CD14-positive monocyte (primary cell): Measurements from ENCODE around the gene DNLZ. TPM values are rescaled to one million over a fixed set of nuclear protein-coding genes. Genes with fewer than 3 reads are reported as not detected.

Experiments used
- DNase-seq, 3 donors: peaks; one replicate each; pipeline ENCODE4 v3.0.0-alpha.2; 2011 to 2022
- H2AFZ ChIP-seq: 2 replicates; pipeline ENCODE4 v1.6.0; 2012; ENCODE audit warnings: mild to moderate bottlenecking, low read depth, low read length, inconsistent platforms; ENCODE audit not compliant: insufficient read depth, poor library complexity, severe bottlenecking
- H3K27ac ChIP-seq, 2 donors: 1 replicate in 1 of 2; 2 replicates in 1 of 2; pipeline ENCODE4 v1.5.1; 2012 to 2013; ENCODE audit warnings: low read length in 2 of 2, control low read depth in 1 of 2, inconsistent platforms in 1 of 2, low read depth in 1 of 2, mild to moderate bottlenecking in 1 of 2
- H3K27me3 ChIP-seq, 2 donors: one replicate each; pipeline versions ENCODE4 v1.6.0 to v1.6.1; 2011 to 2013; ENCODE audit warnings: low read length in 2 of 2; ENCODE audit not compliant: control insufficient read depth in 2 of 2, insufficient read depth in 2 of 2
- H3K36me3 ChIP-seq, 2 donors: replicated peaks in 1 of 2; 1 replicate in 1 of 2; 2 replicates in 1 of 2; pipeline versions ENCODE4 v1.5.1 to v1.6.1; 2012 to 2013; ENCODE audit warnings: low read length in 2 of 2, control low read depth in 1 of 2, inconsistent platforms in 1 of 2, mild to moderate bottlenecking in 1 of 2; ENCODE audit not compliant: insufficient read depth in 2 of 2, control insufficient read depth in 1 of 2
- H3K4me1 ChIP-seq, 2 donors: 1 replicate in 1 of 2; 2 replicates in 1 of 2; pipeline versions ENCODE4 v1.5.1 to v1.6.1; 2012 to 2013; ENCODE audit warnings: low read length in 2 of 2, control low read depth in 1 of 2, inconsistent platforms in 1 of 2, mild to moderate bottlenecking in 1 of 2, moderate library complexity in 1 of 2; ENCODE audit not compliant: insufficient read depth in 2 of 2, control insufficient read depth in 1 of 2
- H3K4me2 ChIP-seq: replicated peaks from 2 replicates; pipeline ENCODE3; 2012; ENCODE audit warnings: low read length, moderate library complexity, mild to moderate bottlenecking; ENCODE audit not compliant: poor library complexity, severe bottlenecking; ENCODE audit errors: extremely low read depth
- H3K4me3 ChIP-seq, 3 experiments: fragments of 200-600 bp in 1 of 3; sonication (generic) in 1 of 3; replicated peaks in 1 of 3; 1 replicate in 2 of 3; 2 replicates in 1 of 3; pipeline ENCODE4 v1.5.1; 2011 to 2013; ENCODE audit warnings: low read length in 3 of 3, mild to moderate bottlenecking in 3 of 3, control low read depth in 2 of 3, low read depth in 2 of 3, inconsistent platforms in 1 of 3, moderate library complexity in 1 of 3
- H3K79me2 ChIP-seq: 2 replicates; pipeline ENCODE4 v1.6.0; 2012; ENCODE audit warnings: mild to moderate bottlenecking, control low read depth, inconsistent platforms, low read length, moderate library complexity; ENCODE audit not compliant: insufficient read depth
- H3K9ac ChIP-seq: 2 replicates; pipeline ENCODE4 v1.6.0; 2017; ENCODE audit warnings: low read length, mild to moderate bottlenecking; ENCODE audit not compliant: insufficient read depth, poor library complexity, severe bottlenecking
- H3K9me3 ChIP-seq, 2 donors: replicated peaks in 1 of 2; 1 replicate in 1 of 2; 2 replicates in 1 of 2; pipeline versions ENCODE4 v1.5.1 to v1.6.1; 2012 to 2013; ENCODE audit warnings: low read length in 2 of 2, control low read depth in 1 of 2; ENCODE audit not compliant: control insufficient read depth in 1 of 2, insufficient read depth in 1 of 2
- H4K20me1 ChIP-seq: 2 replicates; pipeline ENCODE4 v1.6.0; 2012; ENCODE audit warnings: mild to moderate bottlenecking, low read length, control low read depth, moderate library complexity; ENCODE audit not compliant: insufficient read depth
- H3K27ac Mint-ChIP-seq, 7 donors: one replicate each; pipeline ENCODE4 v1.8.0; 2020; ENCODE audit warnings: mild to moderate bottlenecking in 7 of 7, mixed read lengths in 7 of 7, moderate library complexity in 6 of 7, inconsistent platforms in 2 of 7
- H3K27me3 Mint-ChIP-seq, 3 donors: one replicate each; pipeline ENCODE4 v1.8.0; 2021 to 2022; ENCODE audit warnings: low read depth in 3 of 3, mild to moderate bottlenecking in 3 of 3, mixed read lengths in 3 of 3, moderate library complexity in 3 of 3, inconsistent platforms in 1 of 3
- H3K36me3 Mint-ChIP-seq, 2 donors: one replicate each; pipeline ENCODE4 v1.8.0; 2020; ENCODE audit warnings: mixed read lengths in 2 of 2, inconsistent platforms in 1 of 2, mild to moderate bottlenecking in 1 of 2
- H3K4me1 Mint-ChIP-seq: one replicate; pipeline ENCODE4 v1.8.0; 2020; ENCODE audit warnings: mild to moderate bottlenecking, mixed read lengths
- H3K4me3 Mint-ChIP-seq, 2 donors: one replicate each; pipeline ENCODE4 v1.8.0; 2020; ENCODE audit warnings: mild to moderate bottlenecking in 2 of 2, mixed read lengths in 2 of 2, moderate library complexity in 1 of 2
- H3K9me3 Mint-ChIP-seq, 7 donors: one replicate each; pipeline ENCODE4 v1.8.0; 2020 to 2022; ENCODE audit warnings: mixed read lengths in 7 of 7, mild to moderate bottlenecking in 6 of 7, moderate library complexity in 6 of 7, inconsistent platforms in 2 of 7
- CTCF ChIP-seq: fragments of 200-600 bp; IDR thresholded peaks from one replicate; pipeline ENCODE4 v1.8.0; 2022; ENCODE audit warnings: antibody characterized with exemption, mild to moderate bottlenecking
- WGBS: methylation state at CpG from one replicate; pipeline ENCODE4 v1.1.5; 2013; ENCODE audit warnings: missing lambda C conversion rate; ENCODE audit not compliant: insufficient coverage; 5-methylcytosine and 5-hydroxymethylcytosine counted together
- intact Hi-C, 2 donors: fragments of 100-400 bp; cut with micrococcal nuclease; formaldehyde crosslinking; loops; one replicate each; pipeline versions ENCODE4 v1.15.0 to v1.15.1; 2023
- polyA plus RNA-seq, 3 donors: library from polyadenylated mRNA; depleted of rRNA in 1 of 3; unstranded in 2 of 3; stranded (reverse) in 1 of 3; fragments of 300-500 nt in 2 of 3; fragments of >200 nt in 1 of 3; fragmentation: Illumina TruSeq in 2 of 3; gene quantifications; 1 replicate in 2 of 3; 2 replicates in 1 of 3; pipeline ENCODE4 v1.2.3, GENCODE V29; 2012 to 2021

The DNLZ gene
- polyA plus RNA-seq, 3 donors: 5.1 to 20.5 (median 10.5) TPM

- Mint-ChIP-seq H3K27ac (no peak overlapping the region), H3K4me1 (peaks cover 2% of the 10 kb centered on the region), H3K36me3 (no peaks in the 10 kb centered on the region), H3K27me3 (no peaks in the 10 kb centered on the region), H3K4me3 (no peak overlapping the region), H3K9me3 (no peaks in the 10 kb centered on the region)
- no peaks in the 10 kb centered on the region for H3K27me3 ChIP-seq
- H3K9me3 ChIP-seq: no peaks in the 10 kb centered on the region
- no peaks in the 10 kb centered on the region for H3K36me3 ChIP-seq
- H3K4me1 ChIP-seq: peaks cover 10 to 12% of the 10 kb centered on the region in 2 donors
- H3K4me3 ChIP-seq: no peak overlapping the region
- H3K9ac ChIP-seq: no peak overlapping the region
- no peak overlapping the region for H3K4me2 ChIP-seq
- H2AFZ ChIP-seq: no peak overlapping the region
- no peak overlapping the region for H3K27ac ChIP-seq
- no peaks in the 10 kb centered on the region for H3K79me2 ChIP-seq
- intact Hi-C loops: loop anchor here (2.0 kb wide), 1 partner anchor 62 kb away; the partner anchor contains the start of gene SNAPC4 (in 2 of the 2)
- no peaks in the 10 kb centered on the region for H4K20me1 ChIP-seq
- DNase-seq: no peak
- no peak for TF ChIP-seq CTCF
- WGBS: 98% methylated on average over 24 of the region's 25 CpGs
These were observed 25.0 kb downstream of the DNLZ start for GRCh38 chr9:136338511-136338910.

- no peak overlapping the region for H3K4me2 ChIP-seq
- peaks cover 2% of the 10 kb centered on the region for H3K4me1 Mint-ChIP-seq
- no peaks in the 10 kb centered on the region for H3K27me3 ChIP-seq
- DNase-seq: no peak
- no peak overlapping the region for H2AFZ ChIP-seq
- no peaks in the 10 kb centered on the region for H4K20me1 ChIP-seq
- H3K4me1 ChIP-seq: peaks cover 5 to 7% of the 10 kb centered on the region in 2 donors
- no peaks in the 10 kb centered on the region for H3K27me3 Mint-ChIP-seq
- H3K9ac ChIP-seq: no peak overlapping the region
- intact Hi-C loops: loop anchor here (2.0 kb wide), 1 partner anchor 63 kb away; the partner anchor contains the start of gene SNAPC4 (in 2 of the 2)
- WGBS: 95% methylated on average over 29 of the region's 43 CpGs
- H3K36me3 ChIP-seq: no peaks in the 10 kb centered on the region
- no peak overlapping the region for H3K27ac ChIP-seq
- H3K36me3 Mint-ChIP-seq: no peaks in the 10 kb centered on the region
- no peaks in the 10 kb centered on the region for H3K9me3 ChIP-seq
- no peak for TF ChIP-seq CTCF
- H3K79me2 ChIP-seq: no peaks in the 10 kb centered on the region
- H3K4me3 ChIP-seq: no peak overlapping the region
- no peaks in the 10 kb centered on the region for H3K9me3 Mint-ChIP-seq
- H3K27ac Mint-ChIP-seq: no peak overlapping the region
- no peak overlapping the region for H3K4me3 Mint-ChIP-seq
These were observed 25.8 kb downstream of the DNLZ start for GRCh38 chr9:136337416-136338395.
